HepG2 (cell line): ENCODE data around the gene CD248. TPM values are rescaled to one million over a fixed set of nuclear protein-coding genes. Genes with fewer than 3 reads are reported as not detected.

ENCODE experiments used
- CBFB ChIP-seq: sonication (generic); formaldehyde crosslinking; IDR thresholded peaks from 2 replicates; pipeline ENCODE4 v1.4.0; 2020; ENCODE audit warnings: missing genetic modification reagents
- DR1 ChIP-seq: sonication (generic); formaldehyde crosslinking; IDR thresholded peaks from 2 replicates; pipeline ENCODE4 v1.8.0; 2021; ENCODE audit warnings: mild to moderate bottlenecking, missing genetic modification reagents, inconsistent platforms
- DZIP1 ChIP-seq: sonication (generic); formaldehyde crosslinking; IDR thresholded peaks from 2 replicates; pipeline ENCODE4 v1.5.0; 2020; ENCODE audit warnings: mild to moderate bottlenecking, missing genetic modification reagents
- HDAC2 ChIP-seq: sonication (generic); formaldehyde crosslinking; IDR thresholded peaks from 2 replicates; pipeline ENCODE4 v1.4.0; 2020; ENCODE audit warnings: missing genetic modification reagents
- HMGA1 ChIP-seq: sonication (generic); formaldehyde crosslinking; conservative IDR thresholded peaks from 2 replicates; pipeline ENCODE4 v1.4.0; 2020; ENCODE audit warnings: missing genetic modification reagents
- KAT8 ChIP-seq: IDR thresholded peaks from 2 replicates; pipeline ENCODE4 v1.6.1; 2016; ENCODE audit warnings: missing genetic modification reagents, missing compliant biosample characterization
- KDM5B ChIP-seq: sonication (generic); formaldehyde crosslinking; IDR thresholded peaks from 2 replicates; pipeline ENCODE4 v1.4.0; 2020; ENCODE audit warnings: missing genetic modification reagents, mild to moderate bottlenecking, borderline replicate concordance
- MNT ChIP-seq: fragments of 450-650 bp; IDR thresholded peaks from 2 replicates; pipeline ENCODE4 v1.6.1; 2016
- NCOA5 ChIP-seq: sonication (generic); formaldehyde crosslinking; IDR thresholded peaks from 2 replicates; pipeline ENCODE4 v1.4.0; 2020; ENCODE audit warnings: missing genetic modification reagents
- POLR2A ChIP-seq, 2 experiments: IDR thresholded peaks; 2 replicates each; pipeline ENCODE4 v1.6.1; 2011; ENCODE audit warnings: low read depth in 2 of 2, low read length in 2 of 2, mild to moderate bottlenecking in 1 of 2, moderate library complexity in 1 of 2; ENCODE audit not compliant: insufficient read depth in 1 of 2
- SAFB2 ChIP-seq: sonication (generic); formaldehyde crosslinking; IDR thresholded peaks from 2 replicates; pipeline ENCODE4 v1.5.1; 2020; ENCODE audit warnings: missing genetic modification reagents, low read depth, mild to moderate bottlenecking, borderline replicate concordance
- SAP130 ChIP-seq: IDR thresholded peaks from 2 replicates; pipeline ENCODE4 v1.6.1; 2016; ENCODE audit warnings: low read depth
- ZNF143 ChIP-seq: sonication (generic); formaldehyde crosslinking; IDR thresholded peaks from 2 replicates; pipeline ENCODE4 v1.4.0; 2020; ENCODE audit warnings: missing genetic modification reagents
- ZNF180 ChIP-seq: sonication (generic); formaldehyde crosslinking; IDR thresholded peaks from 2 replicates; pipeline ENCODE4 v1.4.0; 2020; ENCODE audit warnings: low read depth, missing genetic modification reagents, borderline replicate concordance
- ZNF431 ChIP-seq: sonication (generic); formaldehyde crosslinking; IDR thresholded peaks from 2 replicates; pipeline ENCODE4 v1.9.0; 2022; ENCODE audit warnings: missing genetic modification reagents, low read depth, mild to moderate bottlenecking, borderline replicate concordance
- ZNF501 ChIP-seq: sonication (generic); formaldehyde crosslinking; IDR thresholded peaks from 2 replicates; pipeline ENCODE4 v1.5.1; 2020; ENCODE audit warnings: mild to moderate bottlenecking, moderate library complexity, missing genetic modification reagents
- ZNF576 ChIP-seq: sonication (generic); formaldehyde crosslinking; IDR thresholded peaks from 2 replicates; pipeline ENCODE4 v1.4.0; 2020; ENCODE audit warnings: mild to moderate bottlenecking, missing genetic modification reagents
- ZNF747 ChIP-seq: sonication (generic); formaldehyde crosslinking; IDR thresholded peaks from 2 replicates; pipeline ENCODE4 v1.8.1; 2023; ENCODE audit warnings: missing genetic modification reagents, mild to moderate bottlenecking, borderline replicate concordance
- polyA plus RNA-seq, 8 experiments: library from polyadenylated mRNA; depleted of rRNA in 3 of 8; stranded (reverse) in 7 of 8; unstranded in 1 of 8; fragments of >200 nt; fragmentation: Illumina TruSeq in 4 of 8; extraction: Trizol in 4 of 8; gene quantifications; 2 replicates each; pipeline versions ENCODE4 v1.2.1 to v1.2.3, GENCODE V29; 2011 to 2016; ENCODE audit warnings: low read depth in 4 of 8, missing spikeins in 1 of 8, mixed read lengths in 1 of 8; ENCODE audit not compliant: insufficient read depth in 1 of 8
- total RNA-seq, 5 experiments: library from RNA; depleted of rRNA; stranded (reverse); fragments of >200 nt; fragmentation: Illumina TruSeq; extraction: Trizol; gene quantifications; 2 replicates each; pipeline ENCODE4 v1.2.3, GENCODE V29; 2016; ENCODE audit warnings: low read depth in 1 of 5
- TF ChIP-seq, protein P1 (sequence below): sonication (generic); formaldehyde crosslinking; IDR thresholded peaks from 2 replicates; pipeline ENCODE4 v1.4.0; 2020; ENCODE audit warnings: mild to moderate bottlenecking, missing genetic modification reagents
- TF ChIP-seq, protein P2 (sequence below): sonication (generic); formaldehyde crosslinking; IDR thresholded peaks from 2 replicates; pipeline ENCODE4 v1.4.0; 2020; ENCODE audit warnings: missing genetic modification reagents, borderline replicate concordance
- TF ChIP-seq, protein P3 (sequence below): sonication (generic); formaldehyde crosslinking; IDR thresholded peaks from 2 replicates; pipeline ENCODE4 v1.5.0; 2020; ENCODE audit warnings: missing genetic modification reagents

Gene CD248
- total and polyA plus RNA-seq, 2 of the 13 experiments (the other 11 are each of a cell fraction or from before 2014, with no cell fraction given) = 0.25 to 0.35 TPM

DNA sequence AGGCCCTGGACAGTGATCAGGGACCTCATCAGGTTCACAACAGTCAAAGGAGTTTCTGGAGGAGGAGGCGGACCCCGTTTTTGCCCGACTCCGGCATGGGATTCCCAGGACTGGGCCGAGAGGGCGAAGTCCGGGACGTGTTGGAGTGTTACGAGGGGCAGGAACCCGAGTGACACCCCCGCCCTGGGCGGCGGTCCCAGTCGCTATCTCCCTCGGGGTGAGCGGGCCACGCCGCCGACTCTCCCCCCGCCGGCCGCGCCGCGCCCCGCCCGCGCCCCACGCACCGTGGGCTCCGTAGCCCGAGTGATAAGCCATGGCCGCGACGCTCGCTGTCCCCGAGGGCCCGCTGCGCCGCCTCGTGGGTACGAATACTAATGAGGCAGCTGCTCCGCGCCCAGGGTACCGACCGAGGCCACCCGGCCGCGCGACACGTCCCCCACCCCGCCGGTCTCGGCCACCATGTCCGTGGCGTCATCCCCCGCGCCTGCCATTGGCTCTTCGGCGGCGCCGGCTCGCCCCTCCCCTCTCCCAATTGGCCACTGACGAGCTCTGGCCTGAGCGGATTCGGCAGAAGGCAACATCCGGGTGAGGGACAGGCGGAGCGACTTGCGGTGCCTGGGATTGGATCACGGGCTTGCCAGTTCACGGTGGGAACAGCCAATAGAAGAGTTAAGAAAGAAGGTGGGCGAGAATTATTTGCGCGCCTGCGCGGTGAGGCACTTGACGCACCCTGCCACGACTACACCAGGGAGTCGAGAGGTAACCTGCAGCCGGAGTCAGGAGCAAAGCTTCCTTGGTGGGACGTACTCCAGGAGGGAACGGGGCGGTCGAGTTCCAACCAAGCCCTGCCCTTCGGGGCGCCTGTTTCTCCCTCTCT, 27.9 kb downstream of the CD248 start, which contains the start of gene YIF1A (continued):
- TF ChIP-seq ZNF576 (CRISPR knock-in tag) (no peak), CBFB (no peak), DZIP1 (CRISPR knock-in tag) (no peak), KDM5B (CRISPR knock-in tag) (no peak; the same call in none of the 2 replicates), HDAC2 (CRISPR knock-in tag) (peak; percentile 10), MNT (peak; percentile 2; the same call in 1 of the 2 replicates), HMGA1 (CRISPR knock-in tag) (no peak), KAT8 (CRISPR knock-in tag) (peak; percentile 56), ZNF501 (CRISPR knock-in tag) (peak; percentile 2; the same call in 1 of the 2 replicates), SAFB2 (no peak; the same call in 1 of the 2 replicates), DR1 (peak; percentile 73), NCOA5 (CRISPR knock-in tag) (no peak), ZNF143 (CRISPR knock-in tag) (peak; percentile 13; the same call in 1 of the 2 replicates), SAP130 (CRISPR knock-in tag) (peak; percentile 76), POLR2A (IDR thresholded peaks at IDR 0.05; ENCODE audit: insufficient read depth in 1 of 2, low read depth in 2 of 2, low read length in 2 of 2) (peak in 1 of 2 experiments; percentile 93; a peak in 2 of 4 replicates), ZNF180 (CRISPR knock-in tag) (no peak), ZNF747 (CRISPR knock-in tag) (no peak), ZNF431 (CRISPR knock-in tag) (0 out of 2 replicates have a peak, but pooled peaks have one; percentile 73)
- TF ChIP-seq, protein P1, sequence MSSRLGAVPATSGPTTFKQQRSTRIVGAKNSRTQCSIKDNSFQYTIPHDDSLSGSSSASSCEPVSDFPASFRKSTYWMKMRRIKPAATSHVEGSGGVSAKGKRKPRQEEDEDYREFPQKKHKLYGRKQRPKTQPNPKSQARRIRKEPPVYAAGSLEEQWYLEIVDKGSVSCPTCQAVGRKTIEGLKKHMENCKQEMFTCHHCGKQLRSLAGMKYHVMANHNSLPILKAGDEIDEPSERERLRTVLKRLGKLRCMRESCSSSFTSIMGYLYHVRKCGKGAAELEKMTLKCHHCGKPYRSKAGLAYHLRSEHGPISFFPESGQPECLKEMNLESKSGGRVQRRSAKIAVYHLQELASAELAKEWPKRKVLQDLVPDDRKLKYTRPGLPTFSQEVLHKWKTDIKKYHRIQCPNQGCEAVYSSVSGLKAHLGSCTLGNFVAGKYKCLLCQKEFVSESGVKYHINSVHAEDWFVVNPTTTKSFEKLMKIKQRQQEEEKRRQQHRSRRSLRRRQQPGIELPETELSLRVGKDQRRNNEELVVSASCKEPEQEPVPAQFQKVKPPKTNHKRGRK (CRISPR knock-in tag) = no peak
- TF ChIP-seq, protein P2, sequence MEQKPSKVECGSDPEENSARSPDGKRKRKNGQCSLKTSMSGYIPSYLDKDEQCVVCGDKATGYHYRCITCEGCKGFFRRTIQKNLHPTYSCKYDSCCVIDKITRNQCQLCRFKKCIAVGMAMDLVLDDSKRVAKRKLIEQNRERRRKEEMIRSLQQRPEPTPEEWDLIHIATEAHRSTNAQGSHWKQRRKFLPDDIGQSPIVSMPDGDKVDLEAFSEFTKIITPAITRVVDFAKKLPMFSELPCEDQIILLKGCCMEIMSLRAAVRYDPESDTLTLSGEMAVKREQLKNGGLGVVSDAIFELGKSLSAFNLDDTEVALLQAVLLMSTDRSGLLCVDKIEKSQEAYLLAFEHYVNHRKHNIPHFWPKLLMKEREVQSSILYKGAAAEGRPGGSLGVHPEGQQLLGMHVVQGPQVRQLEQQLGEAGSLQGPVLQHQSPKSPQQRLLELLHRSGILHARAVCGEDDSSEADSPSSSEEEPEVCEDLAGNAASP (CRISPR knock-in tag) = no peak; the same call in 1 of the 2 replicates
- TF ChIP-seq, protein P3, sequence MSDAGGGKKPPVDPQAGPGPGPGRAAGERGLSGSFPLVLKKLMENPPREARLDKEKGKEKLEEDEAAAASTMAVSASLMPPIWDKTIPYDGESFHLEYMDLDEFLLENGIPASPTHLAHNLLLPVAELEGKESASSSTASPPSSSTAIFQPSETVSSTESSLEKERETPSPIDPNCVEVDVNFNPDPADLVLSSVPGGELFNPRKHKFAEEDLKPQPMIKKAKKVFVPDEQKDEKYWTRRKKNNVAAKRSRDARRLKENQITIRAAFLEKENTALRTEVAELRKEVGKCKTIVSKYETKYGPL (CRISPR knock-in tag) = no peak
